Body of pancreas (tissue), 4 donors: ENCODE data around the gene LIN7B.

Experiments used
- POLR2A ChIP-seq, 3 donors: fragments of 450-650 bp; IDR thresholded peaks; one replicate each; pipeline ENCODE4 v1.6.1; 2016; ENCODE audit warnings: antibody characterized with exemption in 3 of 3, mild to moderate bottlenecking in 2 of 3
- TF ChIP-seq, protein P1 (sequence below), 7 experiments: fragments of 450-650 bp in 4 of 7; fragments of 200-600 bp in 3 of 7; sonication (generic) in 3 of 7; IDR thresholded peaks; one replicate each; pipeline ENCODE4 v1.5.1; 2016 to 2019; ENCODE audit warnings: antibody characterized with exemption in 7 of 7

DNA sequence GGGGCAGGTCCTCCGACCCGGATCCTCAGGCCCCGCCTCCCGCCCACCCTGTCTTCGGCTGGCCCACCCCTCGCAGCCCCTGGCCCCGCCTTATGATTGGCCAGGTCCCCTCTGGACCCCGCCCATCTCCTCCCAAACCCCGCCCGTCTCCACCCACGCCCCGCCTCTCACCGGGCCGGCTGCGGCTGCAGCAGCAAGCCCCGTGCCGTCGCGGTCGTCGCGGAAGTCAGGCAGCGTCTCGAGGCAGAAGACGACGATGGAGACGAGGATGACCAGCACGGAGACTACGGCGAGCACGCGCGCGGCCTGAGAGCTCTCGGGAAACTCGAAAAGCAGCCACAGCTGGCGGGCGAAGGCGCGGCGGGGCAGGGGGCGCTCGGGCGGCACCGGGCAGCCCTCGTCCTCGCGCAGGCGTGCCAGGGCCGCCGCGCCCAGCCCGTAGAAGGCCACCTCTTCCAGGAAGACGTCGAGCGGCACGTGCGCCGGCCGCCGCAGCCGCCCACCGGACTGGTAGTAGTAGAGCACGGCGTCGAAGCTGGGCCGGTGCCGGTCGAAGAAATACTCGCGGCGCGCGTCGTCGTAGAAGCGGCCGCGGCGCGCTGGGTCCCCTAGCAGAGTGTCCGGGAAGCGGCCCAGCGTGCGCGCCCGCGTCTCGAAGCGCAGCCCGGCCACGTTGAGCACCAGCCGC is 42.2 kb upstream of the LIN7B start:
- TF ChIP-seq, protein P1, sequence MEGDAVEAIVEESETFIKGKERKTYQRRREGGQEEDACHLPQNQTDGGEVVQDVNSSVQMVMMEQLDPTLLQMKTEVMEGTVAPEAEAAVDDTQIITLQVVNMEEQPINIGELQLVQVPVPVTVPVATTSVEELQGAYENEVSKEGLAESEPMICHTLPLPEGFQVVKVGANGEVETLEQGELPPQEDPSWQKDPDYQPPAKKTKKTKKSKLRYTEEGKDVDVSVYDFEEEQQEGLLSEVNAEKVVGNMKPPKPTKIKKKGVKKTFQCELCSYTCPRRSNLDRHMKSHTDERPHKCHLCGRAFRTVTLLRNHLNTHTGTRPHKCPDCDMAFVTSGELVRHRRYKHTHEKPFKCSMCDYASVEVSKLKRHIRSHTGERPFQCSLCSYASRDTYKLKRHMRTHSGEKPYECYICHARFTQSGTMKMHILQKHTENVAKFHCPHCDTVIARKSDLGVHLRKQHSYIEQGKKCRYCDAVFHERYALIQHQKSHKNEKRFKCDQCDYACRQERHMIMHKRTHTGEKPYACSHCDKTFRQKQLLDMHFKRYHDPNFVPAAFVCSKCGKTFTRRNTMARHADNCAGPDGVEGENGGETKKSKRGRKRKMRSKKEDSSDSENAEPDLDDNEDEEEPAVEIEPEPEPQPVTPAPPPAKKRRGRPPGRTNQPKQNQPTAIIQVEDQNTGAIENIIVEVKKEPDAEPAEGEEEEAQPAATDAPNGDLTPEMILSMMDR (IDR thresholded peaks at IDR 0.05) = no peak
- no peak for TF ChIP-seq POLR2A (IDR thresholded peaks at IDR 0.05)
